GM18511 (cell line): ENCODE results near the gene GABARAPL1.
A peak's percentile ranks its signal among the peaks of the same experiment; 100 is the strongest.
"Not testable (repeated sequence)": the region's sequence is repeated elsewhere in the genome, so short reads cannot be mapped to it uniquely, and the experiment has no call there.

Experiments
- ATAC-seq: cut with Tn5 transposase; IDR thresholded peaks from one replicate; pipeline ENCODE4 v1.9.1; 2021; ENCODE audit warnings: mild to moderate bottlenecking, moderate library complexity; ENCODE audit not compliant: unreplicated experiment

GABARAPL1 gene

DNA sequence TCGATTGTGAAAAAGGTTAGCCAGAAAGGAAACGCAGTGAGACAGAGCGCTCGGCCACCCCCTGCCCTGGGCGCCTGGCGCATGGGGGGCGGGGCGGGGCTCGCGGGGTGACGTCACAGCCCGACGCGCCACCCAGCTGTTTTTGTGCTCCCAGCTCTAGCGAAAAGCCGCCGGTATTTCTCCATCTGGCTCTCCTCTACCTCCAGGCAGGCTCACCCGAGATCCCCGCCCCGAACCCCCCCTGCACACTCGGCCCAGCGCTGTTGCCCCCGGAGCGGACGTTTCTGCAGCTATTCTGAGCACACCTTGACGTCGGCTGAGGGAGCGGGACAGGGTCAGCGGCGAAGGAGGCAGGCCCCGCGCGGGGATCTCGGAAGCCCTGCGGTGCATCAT is at the start of gene GABARAPL1:
GABARAPL1 (plus strand) TSS at position 139 of the 393 bp plus-strand sequence; CDS start at position 392, 253 bp downstream.
- ATAC-seq: peak; percentile 68

DNA sequence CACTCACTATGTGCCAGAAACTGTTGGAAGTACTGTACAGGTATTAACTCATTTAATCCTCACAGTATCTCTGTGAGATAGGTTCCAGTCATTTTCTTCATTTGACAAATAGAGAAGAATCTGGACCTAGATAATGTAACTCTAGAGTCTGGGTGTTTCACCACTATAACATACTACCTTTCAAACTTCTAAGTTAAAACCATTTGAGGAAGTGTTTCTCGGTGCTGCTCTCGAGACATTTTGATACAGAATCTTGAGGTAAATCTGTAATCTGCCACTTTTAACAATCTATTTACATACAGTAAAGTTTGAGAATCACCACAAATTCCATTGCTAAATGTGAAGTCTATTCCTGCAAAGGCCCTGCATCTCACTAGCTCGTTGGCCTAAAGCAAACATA is 49.6 kb upstream of the GABARAPL1 start:
- ATAC-seq: no peak

DNA sequence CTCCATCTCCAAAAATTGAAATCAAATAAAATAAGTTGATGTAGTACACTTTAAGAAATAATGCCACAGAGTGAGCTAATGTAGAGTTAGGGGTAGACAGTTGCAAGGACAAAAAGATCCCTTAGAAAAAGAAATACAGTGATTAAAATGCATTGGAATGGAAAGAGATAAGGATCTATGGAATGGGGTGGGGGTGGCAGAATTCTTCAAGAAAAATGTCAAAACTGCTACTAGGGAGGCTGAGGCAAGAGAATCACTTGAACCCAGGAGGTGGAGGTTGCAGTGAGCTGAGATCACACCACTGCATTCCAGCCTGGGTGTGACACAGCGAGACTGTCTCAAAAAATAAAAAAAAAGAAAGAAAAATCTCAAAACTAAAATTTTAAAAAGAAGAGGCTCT is 47.3 kb upstream of the GABARAPL1 start:
- no peak for ATAC-seq

DNA sequence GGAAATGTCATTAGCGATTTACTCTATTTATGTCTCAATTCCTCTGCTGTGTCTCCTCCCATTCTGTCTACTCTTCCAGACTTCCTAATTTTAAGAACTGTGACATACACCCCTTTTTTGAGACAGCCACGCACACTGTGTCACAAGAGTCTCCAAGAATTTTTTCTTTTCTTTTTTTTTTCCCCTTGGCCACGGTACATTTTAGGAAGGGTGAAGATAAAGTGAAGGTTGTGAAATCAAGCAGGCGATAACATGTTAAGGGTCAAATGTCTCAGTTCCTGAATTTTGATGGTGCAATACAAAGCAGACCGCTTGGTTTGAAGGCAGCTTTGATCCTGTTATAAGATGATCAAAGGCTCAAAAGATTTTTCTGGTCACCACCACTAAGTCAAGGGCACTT is 45.1 kb upstream of the GABARAPL1 start:
- ATAC-seq: no peak

DNA sequence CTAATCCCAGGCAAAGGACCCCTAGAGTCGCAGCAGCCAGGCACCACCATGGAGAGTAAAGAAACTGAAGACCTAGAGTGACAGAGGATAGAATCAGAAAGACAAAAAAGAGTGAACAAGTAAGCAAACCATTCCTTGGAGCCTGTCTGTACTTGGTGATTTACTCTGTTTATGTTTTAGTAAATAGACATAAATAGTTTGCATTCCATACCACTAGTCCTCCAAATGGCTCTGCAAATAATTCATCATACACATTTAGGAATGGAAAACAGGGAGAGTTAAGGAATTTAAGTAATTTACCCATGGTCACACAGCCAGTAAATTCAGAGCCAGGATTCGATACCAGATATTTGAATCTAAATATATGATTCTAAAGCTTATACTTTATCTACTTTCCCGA is 43.6 kb upstream of the GABARAPL1 start:
- no peak for ATAC-seq

DNA sequence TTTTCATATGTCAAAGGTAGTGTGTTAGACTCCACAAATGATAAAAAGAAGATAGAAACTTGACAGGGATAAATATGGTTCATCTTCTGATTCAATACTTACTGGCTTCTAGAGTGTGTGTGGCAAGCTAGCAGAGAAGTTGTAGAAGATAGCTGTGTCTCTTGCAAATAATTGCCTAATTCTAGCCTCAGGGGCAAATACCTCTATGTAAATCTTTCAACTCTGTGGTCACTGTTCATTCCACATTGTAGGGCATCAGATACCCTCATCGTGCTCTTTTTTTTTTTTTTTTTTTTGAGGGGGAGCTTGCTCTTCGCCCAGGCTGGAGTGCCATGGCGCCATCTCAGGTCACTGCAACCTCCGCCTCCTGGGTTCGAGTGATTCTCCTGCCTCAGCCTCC is 42.5 kb upstream of the GABARAPL1 start:
- no peak for ATAC-seq

DNA sequence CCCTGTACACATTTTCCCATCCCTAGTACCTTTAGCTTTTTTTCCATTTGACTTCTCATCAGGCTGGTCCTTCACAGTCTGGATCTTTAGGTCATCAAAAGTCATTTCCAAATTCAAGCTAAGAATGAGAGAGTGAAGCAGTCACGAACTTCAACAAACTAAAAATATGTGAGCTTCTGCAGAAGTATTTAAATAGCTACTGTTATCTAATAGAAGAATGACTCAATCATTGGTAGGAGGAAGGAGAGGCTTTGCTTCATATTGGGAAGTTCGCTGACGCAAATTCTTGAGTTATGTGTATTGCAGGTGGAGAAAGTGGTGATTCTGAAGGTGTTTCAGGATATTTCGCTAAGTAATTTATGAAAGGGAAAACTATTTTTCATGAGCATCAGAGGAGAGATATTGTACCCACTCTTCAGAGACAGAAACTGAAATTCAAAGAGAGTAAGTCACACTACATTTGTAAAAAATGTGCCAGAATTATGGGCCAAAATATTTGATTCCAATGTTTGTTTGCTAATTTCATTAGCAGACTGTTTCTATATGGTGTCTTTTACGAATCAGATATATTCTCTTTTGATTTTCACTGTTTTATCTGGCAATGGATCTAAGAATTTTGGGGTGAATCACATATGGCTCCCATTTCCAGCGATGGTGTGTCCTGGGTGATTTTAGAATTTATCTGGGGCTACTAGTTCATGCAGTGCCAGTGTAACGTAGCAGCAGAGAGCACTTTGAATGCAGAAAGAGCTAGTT is 40.5 kb upstream of the GABARAPL1 start, which contains the start of gene OLR1:
OLR1 (minus strand) TSS at position 160 of the 756 bp plus-strand sequence; CDS start at position 105, 55 bp downstream.
- ATAC-seq: no peak

DNA sequence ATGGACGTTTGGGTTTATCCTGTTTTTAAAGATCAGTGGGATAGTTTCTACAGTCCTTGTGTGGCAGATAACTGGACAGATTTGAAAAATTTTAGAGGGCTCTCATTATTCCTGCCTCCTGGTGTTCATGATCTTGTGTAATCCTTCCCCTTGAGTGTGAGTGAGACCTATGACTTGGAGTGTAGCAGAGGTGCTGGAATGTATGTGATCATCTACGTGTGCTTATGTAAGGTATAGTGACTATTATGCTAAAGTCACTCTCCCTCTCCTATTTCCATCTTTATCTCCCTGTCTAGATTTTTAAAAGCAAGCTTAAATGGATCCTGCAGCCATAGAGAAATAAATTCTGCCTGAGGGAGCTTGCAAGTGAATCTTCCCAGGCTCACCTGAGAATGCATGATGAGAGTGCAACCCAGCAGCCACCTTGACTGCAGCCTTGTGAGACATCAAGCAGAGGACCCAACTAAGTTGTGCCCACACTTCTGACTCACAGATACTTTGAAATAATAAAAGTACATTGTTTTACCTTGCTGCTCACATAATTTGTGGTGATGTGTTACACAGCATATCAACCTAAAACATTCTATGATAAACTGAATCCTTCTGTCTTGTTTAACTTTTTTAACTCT is 37.6 kb upstream of the GABARAPL1 start:
- no peak for ATAC-seq

DNA sequence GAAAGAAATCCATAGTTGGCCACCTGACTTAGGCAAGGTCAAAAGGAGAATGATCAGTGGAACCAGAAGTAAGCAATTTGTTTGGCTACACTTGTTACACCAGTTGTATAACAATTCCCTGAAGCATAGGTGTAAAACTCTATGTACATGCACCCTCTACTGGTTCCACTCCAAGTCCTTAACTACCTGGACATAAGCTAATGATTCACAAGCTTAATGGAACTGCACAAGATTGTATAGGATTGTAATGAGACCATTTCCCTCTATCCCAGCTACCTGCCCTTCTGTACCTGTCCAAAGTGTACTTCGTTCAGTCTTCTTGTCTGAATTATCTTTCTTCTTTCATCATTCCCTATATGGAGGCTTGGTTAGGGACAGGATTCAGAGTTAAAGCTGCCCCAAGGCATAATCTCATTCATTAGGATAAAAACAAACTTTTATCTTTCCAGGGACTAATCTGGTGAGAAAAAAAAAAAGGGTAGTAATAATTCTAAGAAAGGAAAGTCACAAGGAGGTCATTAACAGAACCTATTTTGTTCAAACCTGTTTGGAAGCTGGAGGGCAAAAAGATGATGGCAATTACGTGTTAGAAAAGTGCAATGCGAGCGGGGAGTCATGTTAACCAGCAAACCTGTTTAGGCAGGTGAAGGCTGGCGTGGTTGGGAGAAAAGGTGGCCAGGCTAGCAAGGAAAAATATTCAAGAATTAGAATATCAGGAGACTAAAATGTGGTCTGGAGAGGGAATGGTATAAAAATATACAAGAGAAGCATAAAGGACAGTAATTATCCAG is 36.6 kb upstream of the GABARAPL1 start:
- no peak for ATAC-seq

DNA sequence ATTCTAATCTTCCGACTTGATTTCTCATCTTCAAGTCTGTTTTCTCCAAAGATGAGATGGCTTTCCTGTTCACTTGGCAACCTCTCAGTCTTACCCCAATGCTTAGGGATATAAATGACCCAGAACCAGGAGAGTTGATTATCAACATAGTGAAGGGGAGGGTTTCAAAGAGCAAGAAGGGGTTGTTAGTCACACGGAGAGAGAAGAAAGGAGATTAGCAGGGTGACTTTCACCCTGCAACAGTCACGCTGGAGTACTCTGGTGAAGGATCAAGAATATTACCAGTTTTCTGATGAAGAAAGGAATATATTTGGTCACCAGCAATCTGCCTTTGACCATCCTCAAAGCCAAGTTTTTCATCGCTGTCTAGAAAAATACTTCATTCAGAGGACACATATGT is 33.9 kb upstream of the GABARAPL1 start, which contains the start of gene TMEM52B:
TMEM52B (plus strand) TSS at position 212 of the 400 bp plus-strand sequence. CDS start 543 bp downstream, outside the sequence.
- no peak for ATAC-seq

DNA sequence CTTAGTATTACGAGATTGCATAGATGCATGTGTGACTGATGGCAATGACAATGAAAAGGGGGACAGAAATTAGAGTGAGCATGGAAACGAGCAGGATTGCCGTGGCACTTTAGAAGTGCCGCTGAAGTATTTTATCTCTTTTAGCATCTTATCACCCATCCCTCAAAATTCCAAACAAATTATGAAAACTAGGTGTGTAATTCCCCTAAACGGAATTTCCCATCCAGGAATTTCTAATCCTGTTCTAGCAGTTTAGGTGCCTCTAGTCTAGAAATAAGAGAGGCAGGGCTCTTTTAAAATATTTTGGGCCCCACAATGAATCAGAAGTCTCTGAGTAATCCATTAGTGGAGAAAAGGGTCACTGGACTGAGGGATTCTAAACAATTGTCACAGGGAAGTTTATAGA is 32.9 kb upstream of the GABARAPL1 start:
- ATAC-seq: no peak

DNA sequence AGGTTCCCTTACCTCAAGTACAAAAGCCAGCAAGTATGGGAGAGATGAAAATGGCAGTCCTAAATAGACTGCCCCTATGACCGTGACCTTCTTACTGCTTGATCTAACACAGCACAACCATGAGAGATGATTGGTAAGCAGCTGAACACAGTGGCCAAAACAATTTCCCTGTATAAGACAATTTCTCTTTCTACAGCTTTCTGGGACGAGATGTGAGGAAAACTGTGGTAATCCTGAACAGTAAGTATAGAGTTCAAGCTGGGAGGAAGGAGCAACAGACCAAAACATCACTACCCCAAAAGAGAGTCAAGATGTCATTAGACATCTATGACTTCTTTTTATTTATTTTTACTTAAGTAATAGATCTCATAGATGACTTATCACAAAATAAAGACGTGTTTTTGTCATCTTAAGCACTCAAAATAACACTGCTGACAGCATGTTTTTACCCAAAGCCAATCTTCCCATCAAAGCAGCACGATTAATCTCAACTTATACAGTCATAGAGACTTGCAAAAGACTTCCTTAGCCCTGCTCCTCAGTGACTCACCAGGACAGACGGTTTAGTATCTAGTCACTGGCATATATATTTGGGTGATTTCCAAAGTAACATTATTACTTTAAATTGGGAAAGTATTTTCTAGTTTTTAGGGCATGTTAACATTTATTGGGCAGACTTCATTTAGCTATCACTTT is 30.2 kb upstream of the GABARAPL1 start:
- ATAC-seq: no peak

DNA sequence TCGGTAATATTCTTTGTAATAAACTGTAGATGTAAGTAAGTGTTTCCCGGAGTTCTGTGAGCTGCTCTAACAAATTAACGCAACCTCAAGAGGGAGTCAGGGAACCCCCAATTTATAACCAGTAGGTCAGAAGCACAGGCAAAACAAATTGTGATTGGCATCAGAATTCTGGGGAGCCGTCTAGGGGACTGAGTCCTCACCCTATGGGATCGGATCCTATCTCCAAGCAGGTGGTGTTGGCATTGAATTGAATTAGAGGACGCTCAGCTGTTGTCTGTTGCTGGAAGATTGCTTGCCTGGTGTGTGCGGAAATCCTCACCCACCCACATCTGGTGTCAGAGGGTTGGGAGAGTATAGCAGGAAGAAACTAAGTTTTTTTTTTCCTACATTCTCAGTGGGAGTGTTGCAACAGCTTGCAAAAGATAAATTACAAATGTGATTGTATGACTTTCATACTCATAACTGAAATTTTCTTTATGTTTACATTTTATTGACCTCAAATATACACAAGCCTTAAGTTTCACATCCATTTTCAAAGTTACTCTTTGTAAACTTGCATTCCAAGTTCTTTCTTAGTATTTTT is 28.3 kb upstream of the GABARAPL1 start:
- ATAC-seq: no peak

DNA sequence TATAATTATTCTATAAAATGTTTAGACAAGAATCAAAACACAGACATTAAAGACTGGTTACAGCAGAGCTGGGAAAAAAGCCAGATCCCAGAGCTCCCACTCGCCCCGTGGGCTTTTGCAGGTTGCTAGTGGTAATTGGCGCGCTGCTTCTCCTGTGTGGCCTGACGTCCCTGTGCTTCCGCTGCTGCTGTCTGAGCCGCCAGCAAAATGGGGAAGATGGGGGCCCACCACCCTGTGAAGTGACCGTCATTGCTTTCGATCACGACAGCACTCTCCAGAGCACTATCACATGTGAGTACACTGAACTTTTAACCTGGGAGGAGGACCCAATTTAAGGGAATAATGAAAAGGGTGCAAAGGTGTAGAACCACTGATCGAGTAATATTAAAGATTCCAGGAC is 26.4 kb upstream of the GABARAPL1 start:
- ATAC-seq: no peak

DNA sequence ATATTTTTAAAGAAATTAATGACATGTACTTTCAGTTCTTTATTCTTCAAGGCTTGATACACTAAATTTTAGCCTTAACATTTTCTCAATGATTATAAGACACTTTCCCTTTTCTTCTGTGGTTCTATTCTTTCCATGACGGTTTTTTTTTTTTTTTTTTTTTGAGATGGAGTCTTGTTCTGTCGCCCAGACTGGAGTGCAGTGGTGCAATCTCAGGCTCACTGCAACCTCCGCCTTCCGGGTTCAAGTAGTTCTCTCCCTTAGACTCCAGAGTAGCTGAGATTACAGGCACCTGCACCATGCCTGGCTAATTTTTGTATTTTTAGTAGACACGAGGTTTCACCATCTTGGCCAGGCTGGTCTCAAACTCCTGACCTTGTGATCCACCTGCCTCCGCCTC is 25.7 kb upstream of the GABARAPL1 start:
- not testable (repeated sequence) for ATAC-seq

DNA sequence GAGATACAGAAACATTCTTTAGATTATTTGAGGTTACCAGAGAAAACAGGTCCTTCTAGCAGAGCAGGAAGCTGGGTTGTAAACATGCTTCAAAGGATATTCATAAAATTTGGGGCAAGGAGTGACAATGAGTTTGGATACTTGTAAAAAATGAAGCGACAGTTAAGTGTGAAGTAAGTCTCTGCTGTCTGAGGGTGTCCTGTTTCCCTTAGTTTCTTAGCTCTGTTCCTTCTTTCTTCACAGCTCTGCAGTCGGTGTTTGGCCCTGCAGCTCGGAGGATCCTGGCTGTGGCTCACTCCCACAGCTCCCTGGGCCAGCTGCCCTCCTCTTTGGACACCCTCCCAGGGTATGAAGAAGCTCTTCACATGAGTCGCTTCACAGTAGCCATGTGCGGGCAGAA is 23.0 kb upstream of the GABARAPL1 start:
- ATAC-seq: no peak

DNA sequence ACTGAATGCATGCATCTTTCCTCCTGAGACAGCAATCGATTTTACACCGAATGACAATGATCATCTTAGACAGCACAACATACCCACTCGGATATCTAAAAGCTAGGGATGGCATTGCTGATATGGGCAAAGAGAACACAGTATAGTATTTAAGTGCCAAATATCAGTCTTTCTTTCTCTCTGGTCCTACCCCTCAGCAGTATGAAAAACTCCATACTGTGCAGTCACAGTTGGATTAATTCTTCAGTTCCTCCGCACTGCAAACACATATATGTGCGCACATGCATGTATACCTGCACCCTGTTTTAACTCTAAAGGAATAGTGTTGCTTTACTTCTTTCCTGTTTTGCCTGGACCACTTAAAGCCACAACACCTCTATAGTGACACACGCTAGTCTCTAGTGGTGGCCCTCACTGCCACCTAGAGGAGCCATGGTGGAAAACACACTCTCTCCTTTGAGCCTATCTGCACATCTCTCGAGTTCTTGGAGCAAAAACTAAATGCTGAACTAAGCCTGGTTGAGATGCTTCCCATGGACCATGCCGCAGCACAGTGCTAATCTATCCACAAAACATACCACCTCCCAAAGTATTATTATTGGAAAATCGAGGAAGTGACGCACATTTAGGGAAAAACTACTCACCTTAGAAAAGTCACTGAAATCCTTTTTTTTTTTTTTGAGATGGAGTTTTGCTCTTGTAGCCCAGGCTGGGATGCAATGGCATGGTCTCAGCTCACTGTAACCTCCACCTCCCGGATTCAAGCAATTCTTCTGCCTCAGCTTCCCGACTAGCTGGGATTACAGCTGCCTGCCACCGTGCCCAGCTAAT is 21.9 kb upstream of the GABARAPL1 start:
- ATAC-seq: peak; percentile 88

DNA sequence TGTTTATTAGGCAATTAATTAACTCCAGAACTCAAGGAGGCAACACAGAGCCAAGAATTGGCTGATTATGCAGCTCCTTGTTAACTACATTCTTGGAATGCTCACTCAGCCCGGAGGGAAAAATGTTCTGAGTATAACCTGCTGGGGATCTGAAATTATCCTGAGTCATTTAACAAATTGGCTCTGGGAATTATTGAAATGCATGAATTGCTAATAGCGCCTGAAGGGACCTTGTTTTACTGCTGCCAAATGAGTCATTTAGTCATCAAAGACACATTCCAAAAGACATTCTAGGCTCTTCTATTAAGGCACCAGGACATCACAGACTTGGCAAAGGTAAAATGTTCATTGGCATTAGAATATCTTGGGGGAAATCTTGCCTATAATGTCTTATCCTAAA is 20.8 kb upstream of the GABARAPL1 start:
- ATAC-seq: no peak

DNA sequence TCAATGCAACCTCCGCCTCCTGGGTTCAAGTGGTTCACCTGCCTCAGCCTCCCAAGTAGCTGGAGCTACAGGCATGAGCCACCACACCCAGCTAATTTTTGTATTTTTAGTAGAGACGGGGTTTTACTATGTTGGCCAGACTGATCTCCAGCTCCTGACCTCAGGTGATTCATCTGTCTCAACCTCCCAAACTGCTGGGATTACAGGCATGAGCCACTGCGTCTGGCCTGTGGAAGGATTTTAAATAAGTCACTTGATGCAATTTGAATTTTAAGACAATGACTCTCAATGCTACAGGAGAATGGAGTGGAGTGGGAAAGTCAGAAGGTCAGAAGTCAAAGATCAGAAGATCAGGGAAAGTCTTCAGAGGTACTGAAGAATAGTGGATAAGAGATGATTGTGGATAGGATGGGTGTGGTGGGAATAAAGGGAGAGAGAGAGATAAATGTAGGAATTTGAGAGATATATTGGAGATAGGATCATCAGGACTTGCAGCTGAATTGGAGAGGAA is 18.5 kb upstream of the GABARAPL1 start:
- ATAC-seq: no peak
